Stimulated activated CD8-positive, alpha-beta memory T cell treated with anti-CD3 and anti-CD28 coated beads, Interleukin-12 subunit alpha, Interleukin-12 subunit beta, amount 100 ng/mL, for 4 hours (primary cell): Measurements from ENCODE around the gene LAMTOR5.
"Not testable (repeated sequence)": the region's sequence is repeated elsewhere in the genome, so short reads cannot be mapped to it uniquely, and the experiment has no call there.

Experiments used
- DNase-seq: peaks from one replicate; pipeline ENCODE4 v3.0.0-alpha.2; 2020; ENCODE audit warnings: low read depth

LAMTOR5 gene

GRCh38 chr1:110426854-110427253 is 19.4 kb upstream of the LAMTOR5 start:
- no peak for DNase-seq

- DNase-seq, result no peak
Observed at GRCh38 chr1:110425612-110426152, 18.2 kb upstream of the LAMTOR5 start.

- DNase-seq, result no peak
Observed at GRCh38 chr1:110424699-110425611, 17.5 kb upstream of the LAMTOR5 start.

- DNase-seq, result no peak
Observed at GRCh38 chr1:110420874-110421793, 13.6 kb upstream of the LAMTOR5 start.

GRCh38 chr1:110420023-110420662 is 12.6 kb upstream of the LAMTOR5 start:
- no peak for DNase-seq

GRCh38 chr1:110418729-110419128 is 11.2 kb upstream of the LAMTOR5 start:
- no peak for DNase-seq

- DNase-seq, result not testable (repeated sequence)
Observed at GRCh38 chr1:110413045-110413444, 5.6 kb upstream of the LAMTOR5 start.

GRCh38 chr1:110412576-110412975 is 5.1 kb upstream of the LAMTOR5 start:
- DNase-seq, result peak; percentile 21

- DNase-seq, result no peak
Observed at GRCh38 chr1:110411173-110411735, 3.8 kb upstream of the LAMTOR5 start.

GRCh38 chr1:110409316-110409715 is 1.8 kb upstream of the LAMTOR5 start:
- DNase-seq, result no peak

- no peak for DNase-seq
Observed at GRCh38 chr1:110408488-110408887, 994 bp upstream of the LAMTOR5 start.

GRCh38 chr1:110406407-110406806 is 1.1 kb downstream of the LAMTOR5 start:
- not testable (repeated sequence) for DNase-seq

- no peak for DNase-seq
Observed at GRCh38 chr1:110404401-110404800, 3.1 kb downstream of the LAMTOR5 start.

GRCh38 chr1:110403805-110404204 is 3.7 kb downstream of the LAMTOR5 start:
- DNase-seq, result no peak

- not testable (repeated sequence) for DNase-seq
Observed at GRCh38 chr1:110396259-110396958, 11.1 kb downstream of the LAMTOR5 start.

- no peak for DNase-seq
Observed at GRCh38 chr1:110394493-110394820, 13.0 kb downstream of the LAMTOR5 start.

GRCh38 chr1:110393691-110394492 is 13.6 kb downstream of the LAMTOR5 start:
- no peak for DNase-seq

GRCh38 chr1:110393286-110393685 is 14.2 kb downstream of the LAMTOR5 start:
- no peak for DNase-seq

- no peak for DNase-seq
Observed at GRCh38 chr1:110390692-110391245, 16.7 kb downstream of the LAMTOR5 start, which contains the start of gene SLC16A4. SLC16A4 (minus strand) TSS chr1:110391026; CDS start chr1:110389323, 1,703 bp downstream.

- DNase-seq, result no peak
Observed at GRCh38 chr1:110390096-110390495, 17.4 kb downstream of the LAMTOR5 start.
